HG03354 (cell line): Measurements from ENCODE around the gene SMIM36.
"Not testable (repeated sequence)": the region's sequence is repeated elsewhere in the genome, so short reads cannot be mapped to it uniquely, and the experiment has no call there.

Source experiments
- ATAC-seq: cut with Tn5 transposase; IDR thresholded peaks from one replicate; pipeline ENCODE4 v1.9.1; 2021; ENCODE audit warnings: mild to moderate bottlenecking; ENCODE audit not compliant: unreplicated experiment, poor library complexity, severe bottlenecking

The SMIM36 gene

GRCh38 chr17:55440391-55440790 lies 70.9 kb downstream of the SMIM36 start:
- ATAC-seq: no peak

DNA sequence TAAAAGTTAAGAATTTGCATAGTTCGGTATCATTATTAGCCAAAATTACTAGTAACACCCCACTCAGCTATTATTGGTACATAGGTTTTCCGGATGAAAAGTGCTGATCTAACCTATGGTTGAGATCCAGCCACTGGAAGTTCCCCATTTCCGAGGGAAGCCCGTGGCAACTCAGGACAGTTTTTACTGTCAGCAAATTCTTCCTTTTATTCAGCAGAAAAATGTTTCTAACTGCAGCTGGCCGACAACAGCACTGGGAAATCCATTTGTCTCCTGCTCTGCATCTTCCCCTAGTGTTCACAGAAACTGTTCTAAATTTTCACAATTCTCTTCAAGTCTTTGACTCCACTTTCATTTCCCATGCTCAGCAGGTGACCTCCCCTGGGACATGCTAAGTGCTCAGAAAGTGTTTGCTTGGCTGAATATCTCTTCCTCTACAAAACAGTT lies 74.1 kb downstream of the SMIM36 start:
- peak; percentile 79 for ATAC-seq

DNA sequence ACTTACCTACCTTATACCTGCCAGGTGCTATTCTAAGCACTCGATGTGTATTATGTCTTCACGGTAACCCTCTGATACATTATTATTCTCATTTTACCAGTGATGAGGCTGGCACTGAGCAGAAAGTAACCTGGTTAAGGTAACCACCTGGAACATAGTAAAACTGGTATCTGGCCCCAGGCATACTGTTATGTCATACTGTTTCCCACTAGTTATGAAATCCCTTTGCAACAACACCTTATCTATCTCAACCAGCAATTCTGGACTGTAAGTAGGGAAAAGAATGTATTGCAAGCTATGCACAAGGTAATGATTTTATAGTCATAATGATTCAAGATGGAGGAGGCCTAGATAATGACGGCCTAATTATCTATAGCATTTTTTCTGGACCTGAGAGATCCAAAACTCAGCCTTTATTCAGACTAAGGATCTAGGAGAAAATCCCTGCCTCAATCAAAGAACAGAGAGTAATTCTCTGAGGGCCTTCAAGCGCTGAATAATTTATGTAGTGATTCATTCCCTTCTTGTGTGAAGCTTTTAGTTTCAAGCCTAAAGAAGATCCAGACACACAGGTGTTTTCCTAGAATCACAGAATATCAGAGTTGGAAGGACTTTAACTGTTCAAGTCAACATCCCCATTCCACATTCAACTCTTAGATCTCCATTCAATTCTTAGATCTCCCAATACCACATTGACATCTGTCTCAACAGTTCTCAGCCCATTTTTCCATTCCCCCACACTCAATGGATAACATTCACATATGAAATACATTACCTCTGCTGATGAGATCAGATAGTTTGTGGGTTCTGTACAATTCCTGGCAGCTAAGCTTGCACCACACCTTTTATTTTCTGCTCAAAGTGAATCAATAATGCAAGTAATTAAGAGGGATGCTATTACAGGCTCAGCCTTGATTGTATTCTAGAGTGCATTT lies 74.8 kb downstream of the SMIM36 start:
- ATAC-seq: peak; percentile 8

GRCh38 chr17:55435408-55435807 lies 75.8 kb downstream of the SMIM36 start:
- ATAC-seq: no peak

DNA sequence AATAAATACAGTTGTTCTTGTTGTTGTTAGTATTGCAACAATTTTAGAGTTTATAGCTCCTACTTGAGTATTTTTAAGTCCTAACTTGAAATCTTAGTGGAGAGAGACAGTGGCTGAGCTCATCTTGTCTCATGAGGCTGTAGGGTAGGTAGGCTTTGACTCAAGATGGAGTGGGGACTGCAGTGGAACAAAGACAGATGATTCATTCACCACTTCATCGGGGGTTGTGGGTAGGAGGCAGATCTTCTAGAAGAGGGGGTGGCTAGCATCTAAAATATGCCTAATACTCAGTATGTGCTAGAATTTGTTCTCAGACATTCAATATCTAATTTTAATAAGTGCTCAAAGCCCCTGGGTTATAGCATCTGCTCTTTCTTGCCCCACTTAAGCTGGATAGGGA lies 76.5 kb downstream of the SMIM36 start:
- ATAC-seq: no peak

DNA sequence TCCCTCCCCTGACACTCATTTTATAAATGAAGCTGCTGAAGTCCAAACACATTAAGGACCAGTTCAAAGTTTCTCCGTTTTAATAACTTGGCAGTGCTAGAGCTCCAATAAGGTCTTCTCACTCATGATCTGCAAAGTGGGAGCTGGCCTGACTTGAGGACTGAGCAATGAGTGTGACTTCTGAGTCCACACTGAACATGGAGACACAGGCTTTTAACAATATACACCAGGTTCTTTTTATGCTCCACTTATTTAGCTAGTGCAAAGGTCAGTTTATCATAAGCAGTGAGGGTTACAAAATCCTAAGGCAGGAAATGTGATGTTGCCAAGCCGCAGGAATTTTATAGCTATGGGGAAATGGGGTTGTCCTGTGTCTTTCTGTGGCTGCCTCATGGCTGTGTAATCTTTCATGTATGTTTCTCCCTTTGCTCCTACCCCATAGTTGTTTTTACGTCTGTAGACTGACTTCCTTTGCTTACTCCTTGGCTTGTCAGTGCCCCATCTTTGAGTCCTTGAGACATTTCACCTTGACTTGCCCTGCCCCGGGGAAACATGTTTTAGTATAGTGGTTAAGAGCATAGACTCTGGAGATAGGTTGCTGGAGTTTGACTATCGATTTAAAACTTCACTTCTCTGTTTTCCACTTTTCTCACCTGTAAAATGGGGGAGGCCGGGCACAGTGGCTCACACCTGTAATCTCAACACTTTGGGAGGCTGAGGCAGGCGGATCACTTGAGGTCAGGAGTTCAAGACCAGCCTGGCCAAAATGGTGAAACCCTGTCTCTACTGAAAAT lies 77.4 kb downstream of the SMIM36 start:
- no peak for ATAC-seq

GRCh38 chr17:55433029-55433628 lies 78.1 kb downstream of the SMIM36 start:
- no peak for ATAC-seq

DNA sequence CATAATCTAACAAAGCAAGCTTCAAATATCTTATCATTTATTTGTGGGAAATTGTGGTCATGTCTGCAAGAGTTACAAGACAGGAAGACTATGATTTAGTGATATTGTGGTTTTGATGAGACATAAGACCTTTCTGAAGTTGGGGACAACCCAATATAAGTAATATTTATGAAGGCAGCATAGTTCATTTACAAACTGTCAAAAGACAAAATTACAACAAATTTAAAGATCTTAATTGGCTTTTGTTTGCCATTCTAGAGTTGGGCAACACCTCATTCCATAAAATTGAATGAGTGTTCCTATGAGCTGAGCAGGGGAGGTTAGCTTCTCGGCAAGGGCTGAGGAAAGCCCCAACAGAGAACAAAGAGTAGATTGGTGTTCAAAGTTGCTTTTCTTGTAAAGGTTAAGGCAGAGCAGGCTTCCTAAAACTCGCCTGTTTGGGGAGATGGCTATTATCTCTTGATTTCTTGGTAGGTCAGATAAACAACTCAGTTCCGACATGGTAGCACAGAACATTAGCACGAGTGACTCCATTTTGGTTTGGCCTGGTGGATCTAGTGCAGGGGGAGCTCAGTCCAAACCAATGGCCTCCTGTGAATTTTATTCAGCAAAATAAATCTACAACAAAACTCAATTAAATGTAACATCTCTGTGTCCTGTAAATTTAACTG lies 78.8 kb downstream of the SMIM36 start:
- ATAC-seq: no peak

DNA sequence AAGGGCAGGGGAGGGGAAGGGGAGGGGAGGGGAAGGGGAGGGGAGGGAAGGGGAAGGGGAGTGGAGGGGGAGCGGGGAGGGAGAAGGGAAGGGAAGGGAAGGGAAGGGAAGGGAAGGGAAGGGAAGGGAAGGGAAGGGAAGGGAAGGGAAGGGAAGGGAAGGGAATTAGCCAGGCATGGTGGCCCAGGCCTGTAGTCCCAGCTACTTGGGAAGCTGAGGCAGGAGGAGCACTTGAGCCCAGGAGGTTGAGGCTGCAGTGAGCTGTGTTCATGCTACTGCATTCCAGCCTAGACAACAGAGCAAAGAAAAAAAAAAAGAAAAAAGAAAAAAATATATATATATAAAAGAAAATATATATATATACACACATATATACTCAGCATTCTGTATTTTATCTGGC lies 79.3 kb downstream of the SMIM36 start:
- not testable (repeated sequence) for ATAC-seq

DNA sequence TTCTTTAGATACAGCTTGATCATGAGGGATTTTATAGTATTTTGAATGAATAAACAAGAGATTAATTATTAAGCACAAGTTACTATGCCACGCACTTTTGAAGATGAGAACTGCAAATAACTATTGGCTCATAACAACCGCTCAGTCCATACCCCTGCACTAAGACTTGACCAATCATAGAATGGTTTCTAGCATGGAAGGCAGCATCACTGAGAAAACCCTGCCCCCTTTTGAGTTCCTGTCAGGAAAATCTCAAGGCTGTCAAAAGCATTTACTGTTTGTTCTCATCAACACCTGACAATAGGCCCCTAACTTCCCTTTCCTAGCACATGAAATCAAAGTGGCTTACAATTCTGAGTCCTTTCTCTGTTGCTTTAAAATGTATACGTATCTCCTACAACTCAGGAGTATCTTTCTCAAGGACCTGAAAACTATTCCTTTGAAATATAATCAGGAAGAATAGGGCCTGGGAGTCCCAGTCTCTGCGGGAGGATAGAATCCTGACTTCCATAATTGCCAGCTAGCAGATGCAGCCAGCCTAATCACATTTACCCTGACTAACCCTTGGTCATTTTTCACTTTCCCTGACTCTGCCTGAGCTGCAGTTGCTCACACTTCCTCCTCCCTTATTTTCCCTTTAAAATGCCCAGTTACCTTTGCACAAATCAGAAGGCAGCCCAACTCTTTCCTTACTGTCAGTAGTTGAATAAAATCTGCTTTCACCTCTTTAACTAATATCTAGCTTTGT lies 80.5 kb downstream of the SMIM36 start:
- ATAC-seq: no peak

DNA sequence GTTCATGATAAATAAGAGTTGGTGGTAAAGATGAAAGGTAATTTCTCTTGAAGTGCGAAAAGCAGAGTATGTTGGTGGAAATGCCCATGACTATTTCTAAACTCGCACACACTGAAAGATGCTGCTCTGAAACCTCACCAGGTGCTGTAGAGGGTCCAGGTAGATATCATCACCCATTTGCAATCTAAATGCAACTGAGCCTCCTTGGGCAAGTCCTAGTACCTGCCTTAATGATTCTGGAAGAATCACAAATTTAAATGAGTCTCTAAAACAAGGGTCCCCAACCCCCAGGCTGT lies 83.7 kb downstream of the SMIM36 start:
- peak; percentile 24 for ATAC-seq

- ATAC-seq: peak; percentile 59
Measured at GRCh38 chr17:55426851-55427586, 84.2 kb downstream of the SMIM36 start.

DNA sequence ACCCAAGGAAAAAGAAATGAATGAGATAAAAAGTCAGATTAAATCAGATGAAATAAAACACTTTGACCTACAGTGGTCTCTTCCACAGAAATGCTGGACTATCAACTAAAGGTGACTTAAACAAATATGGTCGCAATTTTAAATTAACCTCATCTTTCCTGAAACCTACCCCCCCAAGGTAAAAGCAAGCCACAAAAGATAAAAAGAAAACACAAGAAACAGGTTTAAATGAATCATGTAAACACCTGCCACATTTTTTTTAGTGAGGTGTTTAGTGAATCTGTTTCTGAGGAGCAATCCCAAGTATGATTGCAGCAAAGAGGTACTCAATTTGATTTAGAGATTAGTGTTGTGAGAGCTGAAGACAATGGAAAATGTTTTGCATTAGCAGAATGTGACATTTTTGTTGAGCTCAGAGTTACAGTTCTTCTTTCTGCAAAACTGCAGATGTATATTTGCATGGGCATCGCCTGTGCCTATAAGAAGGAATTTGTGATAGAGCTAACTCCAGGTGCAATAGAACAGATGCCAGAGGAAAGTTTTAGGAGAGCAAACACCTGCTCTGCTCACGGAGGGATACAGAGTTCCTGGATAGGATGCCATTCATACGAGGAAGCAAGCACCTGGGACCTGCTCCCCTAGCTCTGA lies 86.2 kb downstream of the SMIM36 start:
- no peak for ATAC-seq

DNA sequence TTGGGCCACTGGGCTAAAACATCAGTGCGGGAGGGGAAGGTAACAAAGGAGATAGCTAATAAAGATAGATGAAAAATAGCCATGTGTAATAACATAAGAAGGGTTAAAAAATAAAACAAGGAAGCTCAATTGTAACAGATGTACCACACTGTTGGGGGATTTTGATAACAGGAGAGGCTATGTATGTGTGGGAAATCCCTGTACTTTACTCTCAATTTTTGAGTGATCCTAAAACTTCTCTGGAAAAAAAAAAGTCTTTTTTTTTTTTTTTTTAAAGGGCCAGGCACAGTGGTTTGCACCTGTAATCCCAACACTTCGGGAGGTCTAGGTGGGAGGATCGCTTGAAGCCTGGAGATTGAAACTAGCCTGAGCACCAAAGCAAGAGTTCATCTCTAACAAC lies 87.7 kb downstream of the SMIM36 start:
- ATAC-seq: no peak

GRCh38 chr17:55422828-55423164 lies 88.5 kb downstream of the SMIM36 start:
- not testable (repeated sequence) for ATAC-seq

GRCh38 chr17:55421179-55421934 lies 89.9 kb downstream of the SMIM36 start, which contains the start of gene MMD:
MMD (minus strand) TSS chr17:55421835; CDS start chr17:55421695, 140 bp downstream.
- ATAC-seq: peak; percentile 29

DNA sequence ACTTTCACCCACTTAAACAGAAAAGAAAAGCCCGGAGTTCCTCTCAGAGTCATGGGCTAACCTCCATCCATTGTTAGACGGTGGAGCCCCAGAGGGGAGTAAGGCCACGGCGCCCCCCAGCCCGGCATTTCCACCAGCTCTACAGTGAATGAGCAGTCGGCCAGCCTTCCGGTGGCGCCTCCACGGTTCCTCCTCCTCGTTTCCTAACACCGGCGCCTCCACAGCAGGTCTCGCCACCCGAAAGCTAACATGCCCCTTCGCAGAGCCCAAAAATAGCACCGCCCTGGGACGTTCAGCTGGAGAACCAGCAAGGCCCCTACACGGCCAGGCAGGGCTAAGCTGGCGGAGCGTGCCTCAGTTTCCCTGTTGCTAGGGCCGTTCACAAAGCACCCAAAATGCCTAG lies 90.5 kb downstream of the SMIM36 start:
- ATAC-seq: no peak
